ENCODE data around the gene RHOH.

Gene RHOH

GRCh38 chr4:40244606-40245005, 47.8 kb downstream of the RHOH start:
- H3K27ac Mint-ChIP-seq, result no peak overlapping the region
- no peaks in the 10 kb centered on the region for H3K9me3 Mint-ChIP-seq
- H3K4me3 Mint-ChIP-seq, result no peak overlapping the region
- no peaks in the 10 kb centered on the region for H3K27me3 Mint-ChIP-seq
- H3K4me1 Mint-ChIP-seq (ENCODE audit: low read depth), result peaks cover 30% of the 10 kb centered on the region
- intact Hi-C loops (cut with micrococcal nuclease), result no loop called here
- peaks cover 4% of the 10 kb centered on the region for H3K36me3 Mint-ChIP-seq (ENCODE audit: low read depth)

- H3K9me3 Mint-ChIP-seq, result no peaks in the 10 kb centered on the region
- peaks cover 30% of the 10 kb centered on the region for H3K4me1 Mint-ChIP-seq (ENCODE audit: low read depth)
- H3K27me3 Mint-ChIP-seq, result no peaks in the 10 kb centered on the region
- H3K36me3 Mint-ChIP-seq (ENCODE audit: low read depth), result peaks cover 4% of the 10 kb centered on the region
- no peak overlapping the region for H3K27ac Mint-ChIP-seq
- no peak overlapping the region for H3K4me3 Mint-ChIP-seq
- intact Hi-C loops (cut with micrococcal nuclease), result no loop called here
These were observed 48.7 kb downstream of the RHOH start for GRCh38 chr4:40245550-40245949.

GRCh38 chr4:40246011-40246900, 49.4 kb downstream of the RHOH start:
- Mint-ChIP-seq H3K27me3 (no peaks in the 10 kb centered on the region), H3K4me3 (no peak overlapping the region), H3K4me1 (ENCODE audit: low read depth) (peaks cover 30% of the 10 kb centered on the region), H3K27ac (no peak overlapping the region), H3K9me3 (no peaks in the 10 kb centered on the region), H3K36me3 (ENCODE audit: low read depth) (peaks cover 4% of the 10 kb centered on the region)
- intact Hi-C loops (cut with micrococcal nuclease), result no loop called here

GRCh38 chr4:40246938-40247337, 50.1 kb downstream of the RHOH start:
- intact Hi-C loops (cut with micrococcal nuclease), result no loop called here
- Mint-ChIP-seq H3K4me3 (no peak overlapping the region), H3K36me3 (ENCODE audit: low read depth) (peaks cover 4% of the 10 kb centered on the region)

GRCh38 chr4:40247350-40247749, 50.5 kb downstream of the RHOH start:
- Mint-ChIP-seq H3K27ac (no peak overlapping the region), H3K4me3 (no peak overlapping the region), H3K36me3 (ENCODE audit: low read depth) (peaks cover 4% of the 10 kb centered on the region), H3K27me3 (no peaks in the 10 kb centered on the region), H3K4me1 (ENCODE audit: low read depth) (peaks cover 21% of the 10 kb centered on the region), H3K9me3 (no peaks in the 10 kb centered on the region)
- intact Hi-C loops (cut with micrococcal nuclease), result no loop called here

More at GRCh38 chr4:40246938-40247337, 50.1 kb downstream of the RHOH start:
- peaks cover 25% of the 10 kb centered on the region for H3K4me1 Mint-ChIP-seq (ENCODE audit: low read depth)
- no peaks in the 10 kb centered on the region for H3K27me3 Mint-ChIP-seq
- no peak overlapping the region for H3K27ac Mint-ChIP-seq
- H3K9me3 Mint-ChIP-seq, result no peaks in the 10 kb centered on the region

DNA sequence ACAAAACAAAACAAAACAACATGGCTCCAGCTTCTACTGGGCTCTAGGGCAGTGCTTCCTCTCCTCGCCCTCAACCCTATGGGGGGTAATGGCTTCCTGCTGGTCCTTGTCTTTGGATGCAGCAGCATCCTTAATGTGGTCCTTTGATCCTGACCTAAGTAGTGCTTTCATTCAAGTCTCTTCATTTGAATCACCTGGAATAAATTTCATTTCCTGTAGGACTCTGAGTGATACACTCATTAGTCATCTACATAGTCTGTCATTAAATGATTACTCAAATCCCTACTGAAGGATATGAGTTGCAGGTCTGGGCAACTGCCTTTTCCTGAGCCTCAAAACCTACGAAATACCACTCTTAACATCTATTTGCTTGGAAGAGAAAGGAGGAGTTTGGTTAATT, 54.5 kb downstream of the RHOH start:
- H3K9me3 Mint-ChIP-seq, result no peaks in the 10 kb centered on the region
- H3K4me3 Mint-ChIP-seq, result no peak overlapping the region
- no peaks in the 10 kb centered on the region for H3K27me3 Mint-ChIP-seq
- no peaks in the 10 kb centered on the region for H3K36me3 Mint-ChIP-seq (ENCODE audit: low read depth)
- no peak overlapping the region for H3K27ac Mint-ChIP-seq
- intact Hi-C loops (cut with micrococcal nuclease), result no loop called here
- H3K4me1 Mint-ChIP-seq (ENCODE audit: low read depth), result peaks cover 18% of the 10 kb centered on the region

- H3K27ac Mint-ChIP-seq, result no peak overlapping the region
- peaks cover 27% of the 10 kb centered on the region for H3K4me1 Mint-ChIP-seq (ENCODE audit: low read depth)
- no peak overlapping the region for H3K4me3 Mint-ChIP-seq
- no peaks in the 10 kb centered on the region for H3K9me3 Mint-ChIP-seq
- intact Hi-C loops (cut with micrococcal nuclease), result no loop called here
- peaks cover 8% of the 10 kb centered on the region for H3K27me3 Mint-ChIP-seq
- H3K36me3 Mint-ChIP-seq (ENCODE audit: low read depth), result no peaks in the 10 kb centered on the region
These were observed 57.1 kb downstream of the RHOH start for GRCh38 chr4:40253906-40254305.

DNA sequence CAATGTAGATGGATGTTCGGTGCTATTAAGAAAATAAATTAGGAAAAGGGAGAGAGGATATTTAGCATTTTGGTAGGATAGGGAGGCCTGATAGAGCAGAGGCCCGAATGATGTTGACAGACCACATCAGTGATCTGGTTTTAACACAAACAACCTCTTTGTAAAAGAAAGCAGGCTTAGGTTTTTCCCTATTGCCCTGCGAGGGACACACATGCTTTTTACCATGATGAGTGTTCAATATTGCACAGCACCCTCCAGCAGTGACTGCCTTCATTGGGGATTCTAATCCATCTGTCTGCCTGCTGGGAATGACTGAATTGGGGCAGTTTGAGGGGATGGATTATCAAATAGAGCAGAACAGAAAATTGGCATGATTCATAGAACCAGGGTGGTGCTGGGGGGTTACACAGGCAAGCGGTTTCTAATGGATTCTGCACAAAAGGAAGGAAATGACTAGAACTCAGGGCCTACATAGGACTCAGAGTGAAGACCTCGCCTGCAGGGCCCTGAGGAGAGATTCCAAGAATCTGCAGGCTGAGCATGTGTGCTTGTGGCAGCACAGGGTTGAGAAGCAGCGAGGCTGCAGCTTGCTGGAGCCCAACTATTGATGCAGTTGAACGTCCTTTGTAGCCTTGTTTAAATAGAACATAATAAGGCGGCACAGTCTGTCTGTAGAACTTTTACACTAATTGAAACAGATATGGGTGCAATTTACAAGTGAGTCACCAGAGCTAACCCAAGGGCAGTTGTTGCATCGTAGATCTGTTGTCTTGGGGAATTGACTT, 58.0 kb downstream of the RHOH start:
- Mint-ChIP-seq H3K4me3 (no peak overlapping the region), H3K9me3 (no peaks in the 10 kb centered on the region), H3K36me3 (ENCODE audit: low read depth) (no peaks in the 10 kb centered on the region), H3K27me3 (peaks cover 9% of the 10 kb centered on the region), H3K4me1 (ENCODE audit: low read depth) (peaks cover 29% of the 10 kb centered on the region), H3K27ac (peak overlapping the region; percentile 1)
- intact Hi-C loops (cut with micrococcal nuclease), result no loop called here

DNA sequence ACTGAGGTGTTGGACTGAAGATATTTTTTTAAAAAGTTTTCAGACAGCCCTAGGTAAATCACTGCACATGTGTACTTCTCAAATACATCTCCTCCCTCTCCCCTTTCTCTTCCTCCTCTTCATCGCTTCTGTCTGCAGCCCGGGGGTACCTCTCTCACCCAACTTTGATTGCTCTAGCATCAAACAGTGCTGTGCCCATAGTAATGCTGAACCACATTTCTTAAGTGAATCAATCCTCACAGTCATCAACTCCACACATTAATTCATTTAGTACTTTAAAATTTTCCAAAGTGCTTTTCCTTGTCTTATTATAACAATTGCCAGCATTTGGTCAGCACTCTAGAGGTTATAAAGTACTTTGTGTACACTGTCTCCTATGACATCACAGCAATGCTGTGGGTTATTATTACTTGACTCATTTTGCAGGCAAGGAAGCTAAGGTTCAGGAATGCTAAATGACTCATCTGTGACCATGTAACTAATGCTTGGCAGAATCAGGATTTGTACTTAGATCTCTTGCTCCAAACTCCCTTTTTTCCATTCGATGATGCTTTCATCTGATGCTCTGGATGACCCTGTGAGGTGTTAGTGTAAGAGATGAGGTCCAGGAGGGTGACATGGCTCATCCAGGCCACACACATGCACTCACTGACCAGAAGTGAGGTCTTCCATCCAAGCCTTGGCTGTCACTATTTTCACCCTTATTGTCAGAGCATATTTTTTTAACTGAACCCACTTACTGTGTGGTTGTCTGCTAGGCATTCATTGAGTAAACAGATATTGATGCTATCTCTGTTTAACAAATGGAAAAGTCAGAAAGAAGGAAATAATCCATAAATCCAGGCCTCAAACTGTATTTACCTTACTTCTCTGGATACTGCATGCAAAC, 58.8 kb downstream of the RHOH start:
- H3K9me3 Mint-ChIP-seq, result no peaks in the 10 kb centered on the region
- intact Hi-C loops (cut with micrococcal nuclease), result no loop called here
- no peak overlapping the region for H3K4me3 Mint-ChIP-seq
- no peaks in the 10 kb centered on the region for H3K36me3 Mint-ChIP-seq (ENCODE audit: low read depth)
- peak overlapping the region; percentile 1 for H3K27ac Mint-ChIP-seq
- H3K27me3 Mint-ChIP-seq, result peaks cover 9% of the 10 kb centered on the region
- peaks cover 29% of the 10 kb centered on the region for H3K4me1 Mint-ChIP-seq (ENCODE audit: low read depth)

GRCh38 chr4:40256329-40256728, 59.5 kb downstream of the RHOH start:
- peaks cover 9% of the 10 kb centered on the region for H3K27me3 Mint-ChIP-seq
- H3K9me3 Mint-ChIP-seq, result no peaks in the 10 kb centered on the region
- H3K4me1 Mint-ChIP-seq (ENCODE audit: low read depth), result peaks cover 29% of the 10 kb centered on the region
- no peak overlapping the region for H3K27ac Mint-ChIP-seq
- no peak overlapping the region for H3K4me3 Mint-ChIP-seq
- intact Hi-C loops (cut with micrococcal nuclease), result no loop called here
- no peaks in the 10 kb centered on the region for H3K36me3 Mint-ChIP-seq (ENCODE audit: low read depth)

DNA sequence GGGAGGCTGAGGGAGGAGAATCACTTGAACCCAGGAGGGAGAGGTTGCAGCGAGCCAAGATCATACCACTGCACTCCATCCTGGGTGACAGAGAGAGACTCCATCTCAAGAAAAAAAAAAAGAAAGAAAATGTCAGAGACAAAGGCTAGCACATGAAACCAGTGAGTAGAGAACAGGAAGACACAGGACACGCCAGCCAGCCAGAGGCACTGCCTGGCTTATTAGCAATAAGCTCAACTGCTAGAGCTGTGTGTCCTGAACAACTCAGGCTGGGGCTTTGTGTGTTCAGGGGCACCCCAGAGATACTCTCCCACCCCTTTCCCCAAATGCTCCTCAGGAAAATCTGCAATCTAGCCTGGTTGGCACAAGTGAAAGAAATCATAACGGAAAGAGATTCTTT, 60.0 kb downstream of the RHOH start:
- no peaks in the 10 kb centered on the region for H3K9me3 Mint-ChIP-seq
- H3K4me1 Mint-ChIP-seq (ENCODE audit: low read depth), result peaks cover 33% of the 10 kb centered on the region
- H3K4me3 Mint-ChIP-seq, result no peak overlapping the region
- H3K27ac Mint-ChIP-seq, result no peak overlapping the region
- peaks cover 9% of the 10 kb centered on the region for H3K27me3 Mint-ChIP-seq
- intact Hi-C loops (cut with micrococcal nuclease), result no loop called here
- H3K36me3 Mint-ChIP-seq (ENCODE audit: low read depth), result no peaks in the 10 kb centered on the region

GRCh38 chr4:40258627-40259026, 61.8 kb downstream of the RHOH start:
- Mint-ChIP-seq H3K4me1 (ENCODE audit: low read depth) (peaks cover 33% of the 10 kb centered on the region), H3K27me3 (peaks cover 9% of the 10 kb centered on the region), H3K36me3 (ENCODE audit: low read depth) (no peaks in the 10 kb centered on the region), H3K4me3 (peak overlapping the region; percentile 17), H3K9me3 (no peaks in the 10 kb centered on the region), H3K27ac (no peak overlapping the region)
- intact Hi-C loops (cut with micrococcal nuclease), result no loop called here

DNA sequence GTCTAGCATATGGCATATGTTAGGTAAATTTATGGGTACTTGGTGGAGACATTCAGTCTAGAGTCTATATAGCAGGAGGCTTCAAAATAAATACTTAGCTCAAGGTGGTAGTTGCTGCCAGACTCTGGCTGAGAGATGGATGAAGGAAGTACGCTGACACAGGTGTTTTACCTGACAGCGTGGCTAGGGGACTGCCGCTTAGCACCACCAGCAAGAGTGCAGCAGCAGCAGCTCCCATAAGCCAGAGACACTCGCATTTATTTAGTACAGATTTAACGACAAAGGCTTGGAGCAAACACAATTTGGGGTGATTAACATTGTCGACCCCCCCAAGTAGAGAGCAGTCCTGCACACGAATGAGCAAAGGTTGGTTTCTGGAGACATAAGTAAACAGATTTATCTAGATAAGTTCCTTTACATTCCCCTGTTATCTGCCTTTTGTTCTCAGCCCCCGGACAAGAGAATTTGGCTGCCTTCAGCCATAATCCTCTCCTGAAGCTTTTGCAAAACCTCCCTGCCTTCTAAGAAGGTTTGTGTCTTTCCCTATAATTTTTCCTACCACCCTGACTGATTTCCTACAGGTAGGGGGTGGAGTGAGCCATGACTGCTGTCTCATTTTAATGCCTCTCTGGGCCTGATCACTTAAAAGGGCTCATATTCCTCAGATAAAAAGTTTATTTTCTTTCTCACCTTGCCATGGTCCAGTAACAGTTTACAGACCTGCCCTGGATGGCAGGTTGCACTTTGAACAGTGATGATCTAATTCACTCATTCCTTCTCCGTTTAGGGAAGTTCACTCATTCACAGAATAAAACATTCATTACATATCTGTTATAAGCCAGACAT, 64.6 kb downstream of the RHOH start:
- no peaks in the 10 kb centered on the region for H3K9me3 Mint-ChIP-seq
- no peaks in the 10 kb centered on the region for H3K36me3 Mint-ChIP-seq (ENCODE audit: low read depth)
- no peak overlapping the region for H3K4me3 Mint-ChIP-seq
- intact Hi-C loops (cut with micrococcal nuclease), result no loop called here
- peaks cover 10% of the 10 kb centered on the region for H3K27me3 Mint-ChIP-seq
- H3K27ac Mint-ChIP-seq, result no peak overlapping the region
- H3K4me1 Mint-ChIP-seq (ENCODE audit: low read depth), result peaks cover 37% of the 10 kb centered on the region

Data from dendritic cell treated with granulocyte-macrophage colony-stimulating factor and Interleukin-4, amounts not matched to agents 40 ng/mL and 50 ng/mL, for 4 days (primary cell).